Measurements from ENCODE around the gene FNDC8.
"Not testable (repeated sequence)": the region's sequence is repeated elsewhere in the genome, so short reads cannot be mapped to it uniquely, and the experiment has no call there.

The FNDC8 gene

DNA sequence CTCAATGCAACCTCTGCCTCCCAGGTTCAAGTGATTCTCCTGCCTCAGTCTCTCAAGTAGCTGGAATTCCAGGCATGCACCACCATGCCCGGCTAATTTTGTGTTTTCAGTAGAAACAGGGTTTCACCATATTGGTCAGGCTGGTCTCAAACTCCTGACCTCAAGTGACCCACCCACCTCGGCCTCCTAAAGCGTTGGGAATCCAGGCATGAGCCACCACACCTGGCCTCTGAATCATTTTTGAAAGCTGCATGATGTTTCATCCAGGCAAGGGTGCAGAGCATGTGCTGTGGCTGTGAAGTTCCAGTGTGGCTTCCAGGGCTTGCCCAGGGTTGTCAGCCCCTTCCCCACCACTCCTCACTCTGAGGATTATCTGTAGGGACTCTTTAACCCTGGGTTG, 50.9 kb downstream of the FNDC8 start:
- DNase-seq: not testable (repeated sequence)

- DNase-seq: no peak
Observed at GRCh38 chr17:35174835-35175334, 53.5 kb downstream of the FNDC8 start.

- DNase-seq: no peak
Observed at GRCh38 chr17:35175638-35176415, 54.4 kb downstream of the FNDC8 start.

GRCh38 chr17:35176897-35177296, 55.5 kb downstream of the FNDC8 start:
- DNase-seq: no peak

DNA sequence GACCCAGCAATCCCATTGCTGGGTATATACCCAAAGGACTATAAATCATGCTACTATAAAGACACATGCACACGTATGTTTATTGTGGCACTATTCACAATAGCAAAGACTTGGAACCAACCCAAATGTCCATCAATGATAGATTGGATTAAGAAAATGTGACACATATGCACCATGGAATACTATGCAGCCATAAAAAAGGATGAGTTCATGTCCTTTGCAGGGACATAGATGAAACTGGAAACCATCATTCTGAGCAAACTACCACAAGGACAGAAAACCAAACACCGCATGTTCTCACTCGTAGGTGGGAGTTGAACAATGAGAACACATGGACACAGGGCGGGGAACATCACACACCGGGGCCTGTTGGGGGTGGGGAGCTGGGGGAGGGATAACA, 58.0 kb downstream of the FNDC8 start:
- DNase-seq: not testable (repeated sequence)
